GM23338 (cell line): Measurements from ENCODE around the gene PBLD. TPM values are rescaled to one million over a fixed set of nuclear protein-coding genes. Genes with fewer than 3 reads are reported as not detected.

ENCODE experiments used
- ATAC-seq: fragments of 200-7000 bp; cut with Tn5 transposase; 3 replicates; pipeline ENCODE4 v1.9.1; 2020
- DNase-seq: peaks from one replicate; pipeline ENCODE4 v3.0.0-alpha.2; 2015; ENCODE audit warnings: low spot score
- H2AFZ ChIP-seq: fragments of 200-600 bp; sonication (generic); 2 replicates; pipeline ENCODE4 v1.8.0; 2016; ENCODE audit warnings: antibody characterized with exemption, mild to moderate bottlenecking, moderate library complexity
- H3F3A ChIP-seq: fragments of 200-600 bp; sonication (generic); replicated peaks from 2 replicates; pipeline ENCODE4 v1.8.0; 2017; ENCODE audit warnings: antibody characterized with exemption, mixed run types, low read depth
- H3K27ac ChIP-seq: fragments of 200-600 bp; sonication (generic); 2 replicates; pipeline ENCODE4 v1.6.1; 2016; ENCODE audit warnings: low read depth
- H3K27me3 ChIP-seq: fragments of 200-600 bp; sonication (generic); 2 replicates; pipeline ENCODE4 v1.8.0; 2016; ENCODE audit warnings: mild to moderate bottlenecking, mixed run types, moderate library complexity; ENCODE audit not compliant: insufficient read depth
- H3K36me3 ChIP-seq: fragments of 200-600 bp; sonication (generic); 2 replicates; pipeline ENCODE4 v1.8.0; 2016; ENCODE audit warnings: mild to moderate bottlenecking; ENCODE audit not compliant: insufficient read depth
- H3K4me1 ChIP-seq: fragments of 200-600 bp; sonication (generic); 2 replicates; pipeline ENCODE4 v1.8.0; 2016; ENCODE audit warnings: mild to moderate bottlenecking, moderate library complexity; ENCODE audit not compliant: insufficient read depth
- H3K4me2 ChIP-seq: fragments of 200-600 bp; sonication (generic); 2 replicates; pipeline ENCODE4 v1.7.1; 2017; ENCODE audit warnings: mixed run types
- H3K4me3 ChIP-seq: fragments of 200-600 bp; sonication (generic); 2 replicates; pipeline ENCODE4 v1.6.1; 2016; ENCODE audit warnings: mixed run types
- H3K79me2 ChIP-seq: fragments of 200-600 bp; sonication (generic); replicated peaks from 2 replicates; pipeline ENCODE4 v1.8.0; 2017; ENCODE audit warnings: mild to moderate bottlenecking; ENCODE audit not compliant: insufficient read depth
- H3K9me2 ChIP-seq: fragments of 200-600 bp; sonication (generic); 2 replicates; pipeline ENCODE4 v1.8.0; 2017; ENCODE audit not compliant: insufficient read depth
- H4K20me1 ChIP-seq: fragments of 200-600 bp; sonication (generic); replicated peaks from 2 replicates; pipeline ENCODE4 v1.8.0; 2017; ENCODE audit warnings: mild to moderate bottlenecking; ENCODE audit not compliant: insufficient read depth
- H3K27ac Mint-ChIP-seq: 2 replicates; pipeline ENCODE4 v1.8.0; 2020; ENCODE audit warnings: inconsistent platforms, mild to moderate bottlenecking, moderate library complexity, mixed read lengths
- H3K27me3 Mint-ChIP-seq: 3 replicates; pipeline ENCODE4 v1.8.0; 2022; ENCODE audit warnings: low read depth, mild to moderate bottlenecking, moderate library complexity, mixed read lengths, inconsistent platforms; ENCODE audit not compliant: insufficient read depth, poor library complexity
- H3K36me3 Mint-ChIP-seq: 3 replicates; pipeline ENCODE4 v1.8.0; 2021; ENCODE audit warnings: low read depth, mild to moderate bottlenecking, inconsistent platforms, moderate library complexity, mixed read lengths
- H3K4me1 Mint-ChIP-seq: 3 replicates; pipeline ENCODE4 v1.8.0; 2020; ENCODE audit warnings: mild to moderate bottlenecking, inconsistent platforms, mixed read lengths
- H3K4me3 Mint-ChIP-seq: 3 replicates; pipeline ENCODE4 v1.8.0; 2021; ENCODE audit warnings: moderate library complexity, mild to moderate bottlenecking, inconsistent platforms, mixed read lengths
- H3K9me3 Mint-ChIP-seq: 3 replicates; pipeline ENCODE4 v1.8.0; 2020; ENCODE audit warnings: moderate library complexity, mild to moderate bottlenecking, inconsistent platforms, mixed read lengths
- CTCF ChIP-seq, 2 experiments: fragments of 200-600 bp in 1 of 2; sonication (generic) in 1 of 2; conservative IDR thresholded peaks; 2 replicates each; pipeline versions ENCODE4 v1.5.1 to v1.6.1; 2016 to 2017; ENCODE audit warnings: antibody characterized with exemption in 2 of 2, low read depth in 2 of 2, mild to moderate bottlenecking in 2 of 2, moderate library complexity in 1 of 2
- EZH2 ChIP-seq: fragments of 200-600 bp; sonication (generic); IDR thresholded peaks from one replicate; pipeline ENCODE4 v1.8.0; 2017; ENCODE audit warnings: antibody characterized with exemption, mild to moderate bottlenecking, low read depth; ENCODE audit not compliant: unreplicated experiment
- NANOG ChIP-seq: IDR thresholded peaks from 2 replicates; pipeline ENCODE4 v1.6.1; 2016; ENCODE audit warnings: antibody characterized with exemption, borderline replicate concordance
- ZNF331 ChIP-seq: fragments of 250-450 bp; sonication (Bioruptor Pico); IDR thresholded peaks from 2 replicates; pipeline ENCODE4 v1.5.0; 2020; ENCODE audit warnings: low read depth, mild to moderate bottlenecking, moderate library complexity
- ZNF462 ChIP-seq: fragments of 250-450 bp; sonication (Bioruptor Pico); IDR thresholded peaks from 2 replicates; pipeline ENCODE4 v1.5.0; 2020; ENCODE audit warnings: mild to moderate bottlenecking, moderate library complexity
- polyA plus RNA-seq: library from polyadenylated mRNA; unstranded; fragments of >200 nt; fragmentation: Nextera tagmentation; extraction: Ambion mirVana; gene quantifications from 2 replicates; pipeline ENCODE4 v1.2.1, GENCODE V29; 2016
- total RNA-seq: library from RNA; depleted of rRNA; stranded (reverse); fragments of >200 nt; shearing (Covaris generic); gene quantifications from 2 replicates; pipeline ENCODE4 v1.2.3, GENCODE V29; 2014

Gene PBLD
- total and polyA plus RNA-seq, 2 experiments from 2014 or later: 0.90 to 1.5 TPM

- Mint-ChIP-seq H3K4me1 (peaks cover 20% of the 10 kb centered on the region), H3K27ac (no peak overlapping the region), H3K4me3 (no peak overlapping the region), H3K36me3 (no peaks in the 10 kb centered on the region), H3K27me3 (no peaks in the 10 kb centered on the region), H3K9me3 (no peaks in the 10 kb centered on the region)
- H3K9me2 ChIP-seq: no peaks in the 10 kb centered on the region
- H3K4me2 ChIP-seq: no peak overlapping the region
- no peaks in the 10 kb centered on the region for H3K79me2 ChIP-seq
- H3K27ac ChIP-seq: no peak overlapping the region
- H3K27me3 ChIP-seq: peaks cover 11% of the 10 kb centered on the region; the same call in 1 of the 2 replicates
- H3K36me3 ChIP-seq: no peaks in the 10 kb centered on the region
- ATAC-seq (no peak), DNase-seq (no peak)
- no peaks in the 10 kb centered on the region for H3F3A ChIP-seq
- TF ChIP-seq ZNF331: no peak
- H3K4me1 ChIP-seq: peaks cover 15% of the 10 kb centered on the region
- no peak overlapping the region for H2AFZ ChIP-seq
- no peak overlapping the region for H3K4me3 ChIP-seq
- H4K20me1 ChIP-seq: no peaks in the 10 kb centered on the region
These were observed 79.4 kb downstream of the PBLD start for GRCh38 chr10:68253346-68253745.

- Mint-ChIP-seq H3K36me3 (no peaks in the 10 kb centered on the region), H3K27me3 (peaks cover 1% of the 10 kb centered on the region), H3K4me3 (no peak overlapping the region), H3K4me1 (peaks cover 20% of the 10 kb centered on the region), H3K27ac (no peak overlapping the region), H3K9me3 (no peaks in the 10 kb centered on the region)
- no peaks in the 10 kb centered on the region for H4K20me1 ChIP-seq
- H2AFZ ChIP-seq: no peak overlapping the region
- H3K36me3 ChIP-seq: no peaks in the 10 kb centered on the region
- H3K79me2 ChIP-seq: no peaks in the 10 kb centered on the region
- H3K27ac ChIP-seq: no peak overlapping the region
- DNase-seq (no peak), ATAC-seq (no peak)
- H3F3A ChIP-seq: no peaks in the 10 kb centered on the region
- TF ChIP-seq NANOG (no peak), ZNF462 (CRISPR knock-in tag) (no peak), EZH2 (no peak), CTCF (conservative IDR thresholded peaks at IDR 0.05; ENCODE audit: low read depth in 2 of 2) (no peak)
- H3K4me2 ChIP-seq: peak overlapping the region; percentile 16; the same call in 1 of the 2 replicates
- H3K4me1 ChIP-seq: peaks cover 15% of the 10 kb centered on the region
- no peak overlapping the region for H3K4me3 ChIP-seq
- no peaks in the 10 kb centered on the region for H3K9me2 ChIP-seq
- H3K27me3 ChIP-seq: peaks cover 11% of the 10 kb centered on the region; the same call in 1 of the 2 replicates
These were observed 80.9 kb downstream of the PBLD start for GRCh38 chr10:68251625-68252495.
